GM21367 (cell line): ENCODE measurements around the gene PRKAR2A.
"Not testable (repeated sequence)": the region's sequence is repeated elsewhere in the genome, so short reads cannot be mapped to it uniquely, and the experiment has no call there.

Experiments
- ATAC-seq: cut with Tn5 transposase; IDR thresholded peaks from one replicate; pipeline ENCODE4 v1.9.1; 2021; ENCODE audit not compliant: unreplicated experiment

The PRKAR2A gene

GRCh38 chr3:48733752-48734518 is 113.7 kb downstream of the PRKAR2A start:
- not testable (repeated sequence) for ATAC-seq

- ATAC-seq: no peak
Measured at GRCh38 chr3:48727511-48727910, 120.2 kb downstream of the PRKAR2A start.

- not testable (repeated sequence) for ATAC-seq
Measured at GRCh38 chr3:48725185-48725855, 122.4 kb downstream of the PRKAR2A start.

GRCh38 chr3:48723725-48724124 is 123.9 kb downstream of the PRKAR2A start:
- no peak for ATAC-seq

GRCh38 chr3:48723293-48723692 is 124.4 kb downstream of the PRKAR2A start:
- ATAC-seq: not testable (repeated sequence)

GRCh38 chr3:48716982-48717746 is 130.5 kb downstream of the PRKAR2A start, which contains the start of gene IP6K2:
TSS of gene IP6K2 (minus strand) at chr3:48717221. CDS start at chr3:48695291, 21,930 bp downstream.
- ATAC-seq: peak; percentile 90

GRCh38 chr3:48716508-48716981 is 131.1 kb downstream of the PRKAR2A start:
- no peak for ATAC-seq

- ATAC-seq: no peak
Measured at GRCh38 chr3:48715174-48715800, 132.4 kb downstream of the PRKAR2A start.

GRCh38 chr3:48711727-48712126 is 135.9 kb downstream of the PRKAR2A start:
- no peak for ATAC-seq

GRCh38 chr3:48709051-48709461 is 138.6 kb downstream of the PRKAR2A start:
- ATAC-seq: no peak

GRCh38 chr3:48708481-48708889 is 139.2 kb downstream of the PRKAR2A start:
- ATAC-seq: no peak

GRCh38 chr3:48707157-48707556 is 140.5 kb downstream of the PRKAR2A start:
- no peak for ATAC-seq

- ATAC-seq: no peak
Measured at GRCh38 chr3:48702320-48702920, 145.3 kb downstream of the PRKAR2A start.

GRCh38 chr3:48700731-48701405 is 146.8 kb downstream of the PRKAR2A start:
- ATAC-seq: no peak

GRCh38 chr3:48698891-48699290 is 148.8 kb downstream of the PRKAR2A start:
- no peak for ATAC-seq

GRCh38 chr3:48697952-48698351 is 149.7 kb downstream of the PRKAR2A start:
- ATAC-seq: no peak

GRCh38 chr3:48696601-48697000 is 151.1 kb downstream of the PRKAR2A start:
- ATAC-seq: no peak
